ENCODE results near the gene CYLD.

The CYLD gene

DNA sequence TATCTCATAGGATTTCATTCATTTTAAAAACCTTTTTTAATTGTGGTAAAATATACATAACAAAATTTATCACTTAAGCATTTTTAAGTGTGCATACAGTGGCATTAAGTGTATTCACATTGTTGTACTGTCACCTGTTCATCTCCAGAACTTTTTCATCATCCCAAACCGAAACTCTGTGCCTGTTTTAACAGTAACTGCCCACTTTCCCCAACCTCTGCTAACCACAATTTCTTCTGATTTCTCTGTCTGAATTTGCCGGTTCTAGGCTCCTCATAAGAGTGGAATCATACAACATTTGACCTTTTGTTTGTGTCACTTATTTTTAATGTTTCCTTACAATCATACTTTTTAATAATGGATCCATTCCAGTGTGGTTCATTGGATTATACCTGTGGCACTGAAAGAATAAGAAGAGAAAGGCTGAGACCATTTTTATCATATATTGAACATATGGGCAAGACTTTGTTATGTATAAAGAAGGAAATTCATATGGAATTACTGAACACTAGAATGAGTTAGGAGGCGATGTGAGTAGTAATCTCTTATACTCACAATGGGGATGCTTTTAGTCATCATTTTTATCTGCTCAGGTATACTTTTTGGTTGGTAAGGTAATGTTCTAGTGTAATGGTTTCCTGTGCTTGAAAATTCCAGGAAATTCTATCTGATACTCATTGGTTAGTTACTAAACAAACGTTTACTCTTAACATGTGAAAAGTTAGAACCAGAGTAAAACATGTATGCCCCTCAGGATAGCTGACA, 10.8 kb downstream of the CYLD start:
- no peak for DNase-seq (ENCODE audit: extremely low read depth, insufficient read length)
- no peaks in the 10 kb centered on the region for H3K27me3 ChIP-seq (replicated peaks; ENCODE audit: control insufficient read depth, insufficient read depth, low read length)
- no peak for TF ChIP-seq CTCF (IDR thresholded peaks at IDR 0.05; ENCODE audit: insufficient read depth, low read length, poor library complexity, severe bottlenecking)
- H3K36me3 ChIP-seq (ENCODE audit: control insufficient read depth, insufficient read depth, low read length): peaks cover 10% of the 10 kb centered on the region
- H3K4me3 ChIP-seq (replicated peaks; ENCODE audit: low read depth, low read length): no peak overlapping the region

DNA sequence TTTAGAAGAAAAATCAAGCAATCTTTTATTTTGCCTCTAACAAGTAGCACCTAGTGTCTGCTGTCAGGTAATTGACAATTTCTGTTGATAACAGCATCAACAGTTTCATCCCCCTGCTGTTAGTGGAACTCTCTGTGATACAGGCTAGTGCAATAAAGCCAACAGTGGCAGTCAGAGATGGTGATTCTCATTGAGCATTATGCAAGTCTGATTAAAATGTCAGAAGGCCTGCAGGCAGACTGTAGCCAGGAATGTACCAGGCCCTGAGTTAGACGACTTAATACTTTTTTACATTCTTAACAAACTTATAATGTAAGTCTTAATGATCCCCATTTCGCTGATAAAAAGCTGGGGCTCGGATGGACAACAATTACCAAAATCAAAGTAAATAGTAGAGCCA, 14.6 kb downstream of the CYLD start:
- H3K36me3 ChIP-seq (ENCODE audit: control insufficient read depth, insufficient read depth, low read length): peaks cover 7% of the 10 kb centered on the region
- no peak overlapping the region for H3K4me3 ChIP-seq (replicated peaks; ENCODE audit: low read depth, low read length)
- no peaks in the 10 kb centered on the region for H3K27me3 ChIP-seq (replicated peaks; ENCODE audit: control insufficient read depth, insufficient read depth, low read length)
- TF ChIP-seq CTCF (IDR thresholded peaks at IDR 0.05; ENCODE audit: insufficient read depth, low read length, poor library complexity, severe bottlenecking): no peak
- DNase-seq (ENCODE audit: extremely low read depth, insufficient read length): no peak

GRCh38 chr16:50761267-50761666, 19.4 kb downstream of the CYLD start:
- Histone ChIP-seq H3K36me3 (ENCODE audit: control insufficient read depth, insufficient read depth, low read length) (peaks cover 6% of the 10 kb centered on the region), H3K27me3 (replicated peaks; ENCODE audit: control insufficient read depth, insufficient read depth, low read length) (no peaks in the 10 kb centered on the region), H3K4me3 (replicated peaks; ENCODE audit: low read depth, low read length) (no peak overlapping the region)
- no peak for TF ChIP-seq CTCF (IDR thresholded peaks at IDR 0.05; ENCODE audit: insufficient read depth, low read length, poor library complexity, severe bottlenecking)
- no peak for DNase-seq (ENCODE audit: extremely low read depth, insufficient read length)

DNA sequence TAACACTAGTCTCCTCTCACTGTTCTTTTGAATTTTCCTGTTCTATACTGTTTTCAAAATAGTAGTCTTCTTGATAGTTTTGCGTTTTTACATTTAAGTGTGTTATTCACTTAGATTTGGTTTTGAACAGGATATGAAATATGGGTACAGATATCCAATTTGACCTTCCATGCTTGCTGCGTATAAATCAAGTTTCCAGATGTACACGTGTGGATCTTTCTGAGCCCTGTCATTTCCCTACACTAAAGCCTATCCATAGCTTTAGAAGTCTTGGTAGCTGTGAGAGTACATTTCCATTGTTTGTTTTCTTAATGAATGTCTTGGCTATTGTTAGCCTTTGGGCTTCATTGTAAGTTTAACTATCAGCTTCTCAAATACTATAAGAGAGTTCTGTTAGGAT, 20.4 kb downstream of the CYLD start:
- TF ChIP-seq CTCF (IDR thresholded peaks at IDR 0.05; ENCODE audit: insufficient read depth, low read length, poor library complexity, severe bottlenecking): no peak
- DNase-seq (ENCODE audit: extremely low read depth, insufficient read length): no peak
- Histone ChIP-seq H3K36me3 (ENCODE audit: control insufficient read depth, insufficient read depth, low read length) (peaks cover 4% of the 10 kb centered on the region), H3K27me3 (replicated peaks; ENCODE audit: control insufficient read depth, insufficient read depth, low read length) (no peaks in the 10 kb centered on the region), H3K4me3 (replicated peaks; ENCODE audit: low read depth, low read length) (no peak overlapping the region)

GRCh38 chr16:50763211-50763610, 21.3 kb downstream of the CYLD start:
- peaks cover 2% of the 10 kb centered on the region for H3K36me3 ChIP-seq (ENCODE audit: control insufficient read depth, insufficient read depth, low read length)
- no peak for DNase-seq (ENCODE audit: extremely low read depth, insufficient read length)
- H3K4me3 ChIP-seq (replicated peaks; ENCODE audit: low read depth, low read length): no peak overlapping the region
- no peak for TF ChIP-seq CTCF (IDR thresholded peaks at IDR 0.05; ENCODE audit: insufficient read depth, low read length, poor library complexity, severe bottlenecking)
- H3K27me3 ChIP-seq (replicated peaks; ENCODE audit: control insufficient read depth, insufficient read depth, low read length): no peaks in the 10 kb centered on the region

GRCh38 chr16:50765260-50765659, 23.4 kb downstream of the CYLD start:
- H3K4me3 ChIP-seq (replicated peaks; ENCODE audit: low read depth, low read length): no peak overlapping the region
- DNase-seq (ENCODE audit: extremely low read depth, insufficient read length): no peak
- no peaks in the 10 kb centered on the region for H3K27me3 ChIP-seq (replicated peaks; ENCODE audit: control insufficient read depth, insufficient read depth, low read length)
- peaks cover 1% of the 10 kb centered on the region for H3K36me3 ChIP-seq (ENCODE audit: control insufficient read depth, insufficient read depth, low read length)
- TF ChIP-seq CTCF (IDR thresholded peaks at IDR 0.05; ENCODE audit: insufficient read depth, low read length, poor library complexity, severe bottlenecking): no peak
